Immature natural killer cell (primary cell): ENCODE measurements around the gene IFITM5. TPM values are rescaled to one million over a fixed set of nuclear protein-coding genes. Genes with fewer than 3 reads are reported as not detected.
"Not testable (repeated sequence)": the region's sequence is repeated elsewhere in the genome, so short reads cannot be mapped to it uniquely, and the experiment has no call there.

Experiments used
- DNase-seq, 3 donors: peaks; one replicate each; pipeline ENCODE4 v3.0.0; 2022; ENCODE audit warnings: mixed read lengths in 1 of 3
- H3K27ac Mint-ChIP-seq, 6 donors: one replicate each; pipeline ENCODE4 v1.8.0; 2020; ENCODE audit warnings: mixed read lengths in 6 of 6, mild to moderate bottlenecking in 5 of 6, inconsistent platforms in 4 of 6, moderate library complexity in 3 of 6
- H3K27me3 Mint-ChIP-seq, 3 donors: one replicate each; pipeline ENCODE4 v1.8.0; 2020 to 2021; ENCODE audit warnings: low read depth in 3 of 3, mild to moderate bottlenecking in 3 of 3, mixed read lengths in 3 of 3, moderate library complexity in 3 of 3, inconsistent platforms in 1 of 3
- H3K36me3 Mint-ChIP-seq, 3 donors: one replicate each; pipeline ENCODE4 v1.8.0; 2020; ENCODE audit warnings: mixed read lengths in 3 of 3, inconsistent platforms in 2 of 3, mild to moderate bottlenecking in 2 of 3
- H3K4me1 Mint-ChIP-seq, 2 donors: one replicate each; pipeline ENCODE4 v1.8.0; 2020; ENCODE audit warnings: inconsistent platforms in 2 of 2, mild to moderate bottlenecking in 2 of 2, mixed read lengths in 2 of 2, moderate library complexity in 1 of 2
- H3K4me3 Mint-ChIP-seq, 5 donors: one replicate each; pipeline ENCODE4 v1.8.0; 2020; ENCODE audit warnings: mild to moderate bottlenecking in 5 of 5, mixed read lengths in 5 of 5, inconsistent platforms in 3 of 5, moderate library complexity in 3 of 5
- H3K9me3 Mint-ChIP-seq, 6 donors: one replicate each; pipeline ENCODE4 v1.8.0; 2020; ENCODE audit warnings: mild to moderate bottlenecking in 6 of 6, mixed read lengths in 6 of 6, inconsistent platforms in 4 of 6, moderate library complexity in 3 of 6
- polyA plus RNA-seq, 3 donors: library from polyadenylated mRNA; unstranded; fragments of 300-500 nt; fragmentation: Illumina TruSeq; gene quantifications; one replicate each; pipeline ENCODE4 v1.2.3, GENCODE V29; 2021

IFITM5 gene
- polyA plus RNA-seq, 3 donors from 2014 or later, result not detected

DNA sequence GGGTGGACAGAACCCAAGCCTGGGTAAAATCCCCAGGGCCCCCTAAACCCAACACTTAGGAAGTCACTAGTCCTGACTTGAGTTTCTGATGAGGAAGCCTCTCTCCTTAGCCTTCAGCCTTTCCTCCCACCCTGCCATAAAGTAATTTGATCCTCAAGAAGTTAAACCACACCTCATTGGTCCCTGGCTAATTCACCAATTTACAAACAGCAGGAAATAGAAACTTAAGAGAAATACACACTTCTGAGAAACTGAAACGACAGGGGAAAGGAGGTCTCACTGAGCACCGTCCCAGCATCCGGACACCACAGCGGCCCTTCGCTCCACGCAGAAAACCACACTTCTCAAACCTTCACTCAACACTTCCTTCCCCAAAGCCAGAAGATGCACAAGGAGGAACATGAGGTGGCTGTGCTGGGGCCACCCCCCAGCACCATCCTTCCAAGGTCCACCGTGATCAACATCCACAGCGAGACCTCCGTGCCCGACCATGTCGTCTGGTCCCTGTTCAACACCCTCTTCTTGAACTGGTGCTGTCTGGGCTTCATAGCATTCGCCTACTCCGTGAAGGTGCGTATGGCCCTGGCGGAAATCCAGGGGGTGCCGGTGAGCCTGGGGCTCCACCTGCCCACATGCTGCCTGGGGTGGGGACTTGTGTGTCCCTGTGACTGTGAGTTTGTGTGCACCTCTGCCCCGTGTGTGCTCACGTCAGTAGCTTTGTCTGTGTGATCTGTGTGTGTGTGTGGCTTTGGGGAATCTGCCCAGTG is 14.6 kb upstream of the IFITM5 start, which contains the start of gene IFITM1:
TSS of gene IFITM1 (plus strand) at position 254 of the 767 bp plus-strand sequence. CDS start at position 385, 131 bp downstream.
- Mint-ChIP-seq H3K36me3 (peaks cover 4 to 34% (median 28%) of the 10 kb centered on the region in 3 donors), H3K27me3 (peaks cover 18 to 42% (median 24%) of the 10 kb centered on the region in 3 donors), H3K9me3 (no peaks in the 10 kb centered on the region), H3K4me1 (peaks cover 54% of the 10 kb centered on the region in 2 donors), H3K27ac (peak within 1 kb of the TSS; percentile 94 to 99 (median 98)), H3K4me3 (peak within 1 kb of the TSS; percentile 93 to 98 (median 94))
- peak; percentile 77 to 82 (median 81) for DNase-seq

- Mint-ChIP-seq H3K9me3 (no peaks in the 10 kb centered on the region), H3K36me3 (peaks cover 4 to 35% (median 28%) of the 10 kb centered on the region in 3 donors), H3K27me3 (peaks cover 18 to 46% (median 26%) of the 10 kb centered on the region in 3 donors), H3K27ac (peak overlapping the region; percentile 94 to 99 (median 98)), H3K4me1 (peaks cover 58 to 59% of the 10 kb centered on the region in 2 donors), H3K4me3 (peak overlapping the region; percentile 93 to 98 (median 94))
- no peak for DNase-seq
Measured at GRCh38 chr11:313304-313786, 14.0 kb upstream of the IFITM5 start.

GRCh38 chr11:312092-312816 is 12.9 kb upstream of the IFITM5 start:
- peak overlapping the region; percentile 94 to 99 (median 98) for H3K27ac Mint-ChIP-seq
- H3K4me3 Mint-ChIP-seq, result peak overlapping the region; percentile 93 to 98 (median 94)
- DNase-seq, result no peak
- peaks cover 18 to 48% (median 21%) of the 10 kb centered on the region in 3 donors for H3K27me3 Mint-ChIP-seq
- H3K36me3 Mint-ChIP-seq, result peaks cover 4 to 30% (median 26%) of the 10 kb centered on the region in 3 donors
- H3K9me3 Mint-ChIP-seq, result no peaks in the 10 kb centered on the region
- H3K4me1 Mint-ChIP-seq, result peaks cover 58 to 60% of the 10 kb centered on the region in 2 donors

- H3K27me3 Mint-ChIP-seq, result peaks cover 9 to 37% (median 11%) of the 10 kb centered on the region in 3 donors
- H3K4me1 Mint-ChIP-seq, result peaks cover 59 to 61% of the 10 kb centered on the region in 2 donors
- not testable (repeated sequence) for DNase-seq
Measured at GRCh38 chr11:311013-311748, 11.9 kb upstream of the IFITM5 start.

GRCh38 chr11:309979-310572 is 10.8 kb upstream of the IFITM5 start:
- peaks cover under 1 to 17% (median 16%) of the 10 kb centered on the region in 3 donors for H3K36me3 Mint-ChIP-seq
- not testable (repeated sequence) for DNase-seq, H3K9me3 Mint-ChIP-seq
- H3K27me3 Mint-ChIP-seq, result peaks cover 8 to 34% (median 9%) of the 10 kb centered on the region in 3 donors
- peaks cover 70 to 72% of the 10 kb centered on the region in 2 donors for H3K4me1 Mint-ChIP-seq
- peak overlapping the region; percentile 95 to 97 (median 97) for H3K27ac Mint-ChIP-seq
- H3K4me3 Mint-ChIP-seq, result peak overlapping the region; percentile 90 to 99 (median 92)

More at GRCh38 chr11:311013-311748, 11.9 kb upstream of the IFITM5 start:
- Mint-ChIP-seq H3K27ac (peak overlapping the region; percentile 94 to 99 (median 98)), H3K36me3 (peaks cover 4 to 21% (median 19%) of the 10 kb centered on the region in 3 donors), H3K4me3 (peak overlapping the region; percentile 93 to 98 (median 94))
- H3K9me3 Mint-ChIP-seq, result not testable (repeated sequence)

GRCh38 chr11:308740-309665 is 9.7 kb upstream of the IFITM5 start:
- Mint-ChIP-seq H3K4me1 (peaks cover 69 to 73% of the 10 kb centered on the region in 2 donors), H3K27me3 (peaks cover 2 to 28% (median 5%) of the 10 kb centered on the region in 3 donors), H3K4me3 (peak overlapping the region; percentile 90 to 99 (median 92)), H3K27ac (peak overlapping the region; percentile 95 to 97 (median 97))
- peak in 2 of 3 donors; percentile 42 to 43 for DNase-seq
- H3K9me3 Mint-ChIP-seq, H3K36me3 Mint-ChIP-seq: not testable (repeated sequence)

DNA sequence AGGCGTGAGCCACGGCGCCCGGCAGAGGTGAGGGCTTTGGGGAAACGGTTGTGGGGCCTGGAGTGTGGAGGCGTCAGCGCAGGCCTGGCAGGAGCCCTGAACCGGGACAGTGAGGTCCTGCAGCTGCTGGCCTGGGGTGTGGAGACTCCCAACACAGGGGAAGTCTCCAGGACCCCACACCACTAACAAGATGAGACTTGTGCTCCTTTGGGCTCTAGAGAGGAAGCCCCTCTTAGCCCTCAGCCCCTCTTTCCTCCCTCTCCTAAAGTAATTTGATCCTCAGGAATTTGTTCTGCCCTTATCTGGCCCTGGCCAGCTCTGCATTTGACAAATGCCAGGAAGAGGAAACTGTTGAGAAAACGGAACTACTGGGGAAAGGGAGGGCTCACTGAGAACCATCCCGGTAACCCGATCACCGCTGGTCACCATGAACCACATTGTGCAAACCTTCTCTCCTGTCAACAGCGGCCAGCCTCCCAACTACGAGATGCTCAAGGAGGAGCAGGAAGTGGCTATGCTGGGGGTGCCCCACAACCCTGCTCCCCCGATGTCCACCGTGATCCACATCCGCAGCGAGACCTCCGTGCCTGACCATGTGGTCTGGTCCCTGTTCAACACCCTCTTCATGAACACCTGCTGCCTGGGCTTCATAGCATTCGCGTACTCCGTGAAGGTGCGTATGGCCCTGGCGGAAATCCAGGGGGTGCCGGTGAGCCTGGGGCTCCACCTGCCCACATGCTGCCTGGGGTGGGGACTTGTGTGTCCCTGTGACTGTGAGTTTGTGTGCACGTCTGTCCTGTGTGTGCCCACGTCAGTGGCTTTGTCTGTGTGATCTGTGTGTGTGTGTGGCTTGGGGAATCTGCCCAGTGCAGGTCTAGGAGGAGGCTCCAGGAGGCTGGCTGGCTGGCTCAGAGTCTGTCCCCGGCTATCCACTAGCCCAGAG is 8.7 kb upstream of the IFITM5 start, which contains the start of gene IFITM2:
TSS of gene IFITM2 (plus strand) at position 51 of the 943 bp plus-strand sequence. CDS start at position 428, 377 bp downstream.
- Mint-ChIP-seq H3K4me3 (peak within 1 kb of the TSS; percentile 90 to 99 (median 92)), H3K4me1 (peaks cover 60 to 63% of the 10 kb centered on the region in 2 donors), H3K27me3 (peaks cover 2 to 26% (median 5%) of the 10 kb centered on the region in 3 donors), H3K27ac (peak within 1 kb of the TSS; percentile 95 to 97 (median 97))
- peak; percentile 80 to 82 (median 80) for DNase-seq
- H3K36me3 Mint-ChIP-seq, H3K9me3 Mint-ChIP-seq: not testable (repeated sequence)

DNA sequence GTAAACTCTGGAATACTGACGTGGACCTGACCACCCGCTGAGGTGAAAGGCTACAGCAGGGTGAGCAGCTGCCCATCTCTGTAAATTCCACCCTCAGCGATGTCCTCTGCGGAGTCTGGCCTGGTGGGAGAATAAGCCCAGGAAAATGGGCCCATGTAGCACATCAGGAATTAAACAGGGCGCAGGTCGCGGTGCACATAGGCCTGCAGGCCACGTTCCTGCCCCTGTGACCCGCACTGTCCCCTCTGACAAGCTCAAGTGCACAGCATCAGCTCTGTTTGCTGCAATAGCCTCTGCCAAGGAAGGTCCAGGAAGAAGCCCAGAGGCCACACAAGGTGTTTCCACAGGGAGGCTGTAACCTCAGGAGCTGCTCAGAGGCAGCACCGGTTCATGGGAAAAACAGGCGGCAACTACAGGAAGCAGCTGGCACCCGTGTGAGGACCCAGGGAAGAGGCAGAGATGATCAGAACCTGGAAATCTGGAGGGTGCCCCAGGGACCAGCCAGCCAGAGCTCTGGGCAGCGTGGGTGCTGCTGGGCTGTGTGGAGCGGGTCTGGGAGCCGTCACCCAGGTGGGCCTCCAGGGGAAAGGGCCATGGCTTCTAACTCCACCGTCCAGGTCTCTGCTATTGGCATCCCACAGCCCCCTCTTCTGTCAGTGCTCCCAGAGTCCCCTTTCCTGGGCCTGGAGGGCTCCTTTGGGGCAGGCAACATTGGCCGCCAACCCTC is 7.5 kb upstream of the IFITM5 start:
- peak overlapping the region; percentile 90 to 99 (median 92) for H3K4me3 Mint-ChIP-seq
- H3K9me3 Mint-ChIP-seq, result no peaks in the 10 kb centered on the region
- peaks cover 0 to 26% (median 7%) of the 10 kb centered on the region in 3 donors for H3K27me3 Mint-ChIP-seq
- DNase-seq, result no peak
- peaks cover 0 to 8% (median 5%) of the 10 kb centered on the region in 3 donors for H3K36me3 Mint-ChIP-seq
- peaks cover 50 to 51% of the 10 kb centered on the region in 2 donors for H3K4me1 Mint-ChIP-seq
- peak overlapping the region; percentile 95 to 97 (median 97) for H3K27ac Mint-ChIP-seq

GRCh38 chr11:305844-306211 is 6.5 kb upstream of the IFITM5 start:
- peaks cover 0 to 8% (median 5%) of the 10 kb centered on the region in 3 donors for H3K36me3 Mint-ChIP-seq
- H3K4me3 Mint-ChIP-seq, result peak overlapping the region in 4 of 5 donors; percentile 1 to 90 (median 33)
- peaks cover 4 to 23% (median 7%) of the 10 kb centered on the region in 3 donors for H3K27me3 Mint-ChIP-seq
- peaks cover 46 to 48% of the 10 kb centered on the region in 2 donors for H3K4me1 Mint-ChIP-seq
- no peak for DNase-seq
- no peaks in the 10 kb centered on the region for H3K9me3 Mint-ChIP-seq
- H3K27ac Mint-ChIP-seq, result peak overlapping the region in 5 of 6 donors; percentile 90 to 97 (median 97)
